ENCODE data around the gene ESR2.

DNA sequence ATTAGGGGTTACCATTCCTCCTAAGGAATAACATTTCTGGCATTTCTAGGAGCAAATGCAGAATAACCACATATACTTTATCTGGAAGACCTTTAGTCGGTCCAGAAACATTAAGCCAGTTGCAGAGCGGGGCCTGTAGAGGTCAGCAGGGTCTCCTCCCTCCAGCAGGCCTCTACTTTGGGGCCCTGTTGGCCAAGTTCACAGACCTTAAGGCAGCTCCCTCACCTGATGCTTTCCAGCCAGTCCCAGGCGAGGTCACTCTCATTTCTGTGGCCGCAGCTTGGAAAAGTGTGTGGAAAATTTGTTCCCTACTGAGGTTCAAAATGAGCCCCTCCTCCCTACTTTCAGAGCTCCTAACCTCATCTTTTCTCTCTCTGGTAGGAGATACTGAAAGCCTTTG, 74.1 kb downstream of the ESR2 start:
- TF ChIP-seq POLR2A (IDR thresholded peaks at IDR 0.05; ENCODE audit: low read depth, low read length) (no peak), CTCF (IDR thresholded peaks at IDR 0.05; ENCODE audit: extremely low read depth in 1 of 2, insufficient read depth in 1 of 2, low read depth in 1 of 2, low read length in 2 of 2) (no peak)
